Measurements from ENCODE around the gene PDZRN3. TPM values are rescaled to one million over a fixed set of nuclear protein-coding genes. Genes with fewer than 3 reads are reported as not detected.

Gene PDZRN3
- polyA plus RNA-seq, 2 of the 4 experiments (the other 2 are of a cell fraction) = not detected

- ChIA-PET CTCF (no interaction called here), POLR2A (no interaction called here)
- FAIRE-seq = no peak
- H3K27ac ChIP-seq = no peak overlapping the region
- ATAC-seq = no peak
- no peak for DNase-seq (ENCODE audit: low read depth in 1 of 2, low spot score in 1 of 2)
- H3K4me3 ChIP-seq = no peak overlapping the region
- H3K4me1 ChIP-seq = no peaks in the 10 kb centered on the region
- no peaks in the 10 kb centered on the region for H3K9me3 ChIP-seq
- TF ChIP-seq CBX2 (IDR thresholded peaks at IDR 0.05; ENCODE audit: borderline replicate concordance, low read depth) (no peak), CTCF (IDR thresholded peaks at IDR 0.05) (no peak), SMC3 (IDR thresholded peaks at IDR 0.05) (no peak), EP300 (IDR thresholded peaks at IDR 0.05) (no peak), BHLHE40 (IDR thresholded peaks at IDR 0.05; ENCODE audit: low read depth, low read length) (no peak), USF2 (IDR thresholded peaks at IDR 0.05) (no peak)
- WGBS (ENCODE audit: missing lambda C conversion rate) = 21% methylated on average over 15 of the region's 15 CpGs
- H3K4me2 ChIP-seq = no peak overlapping the region
Measured at GRCh38 chr3:73380735-73381532, 243.8 kb downstream of the PDZRN3 start.

GRCh38 chr3:73379465-73379864, 245.3 kb downstream of the PDZRN3 start:
- no peak for ATAC-seq
- ChIA-PET CTCF (no interaction called here), POLR2A (no interaction called here)
- TF ChIP-seq HOXB5 (CRISPR knock-in tag; IDR thresholded peaks at IDR 0.05) = no peak
- no peak for TF ChIP-seq NPAS2 (CRISPR knock-in tag; IDR thresholded peaks at IDR 0.05; ENCODE audit: borderline replicate concordance)
- no peak for TF ChIP-seq TFCP2L1 (CRISPR knock-in tag; IDR thresholded peaks at IDR 0.05)
- no peak for TF ChIP-seq NFE2L2 (conservative IDR thresholded peaks at IDR 0.05; ENCODE audit: low read length)
- no peak for TF ChIP-seq GATA3 (IDR thresholded peaks at IDR 0.05; ENCODE audit: borderline replicate concordance)
- TF ChIP-seq TP53 (CRISPR knock-in tag; IDR thresholded peaks at IDR 0.05) = no peak
- no peak for TF ChIP-seq E2F6 (IDR thresholded peaks at IDR 0.05; ENCODE audit: borderline replicate concordance, low read depth)
- TF ChIP-seq BCL3 (IDR thresholded peaks at IDR 0.05) = no peak
- no peak for TF ChIP-seq MAX (IDR thresholded peaks at IDR 0.05)
- TF ChIP-seq CHD2 (IDR thresholded peaks at IDR 0.05; ENCODE audit: low read length, partially characterized antibody) = no peak
- no peak for TF ChIP-seq EHMT2 (IDR thresholded peaks at IDR 0.05; ENCODE audit: low read depth)
- TF ChIP-seq HDAC2 (IDR thresholded peaks at IDR 0.05) = no peak
- TF ChIP-seq CBX8 (IDR thresholded peaks at IDR 0.05) = no peak
- no peak for TF ChIP-seq ZC3H11A (IDR thresholded peaks at IDR 0.05)
- no peak for TF ChIP-seq CEBPB (IDR thresholded peaks at IDR 0.05)
- TF ChIP-seq USF2 (IDR thresholded peaks at IDR 0.05) = no peak
- no peak for TF ChIP-seq POLR2AphosphoS2 (conservative IDR thresholded peaks at IDR 0.05; ENCODE audit: low read length)
- TF ChIP-seq HOXB13 (CRISPR knock-in tag; IDR thresholded peaks at IDR 0.05; ENCODE audit: low read depth) = no peak
- Histone ChIP-seq H3K4me2 (no peak overlapping the region), H3K27ac (no peak overlapping the region), H3K4me1 (no peaks in the 10 kb centered on the region), H3K4me3 (no peak overlapping the region), H3K9me3 (no peaks in the 10 kb centered on the region)
- DNase-seq (ENCODE audit: low read depth in 1 of 2, low spot score in 1 of 2) = no peak
- 4% methylated on average over 2 of the region's 2 CpGs for WGBS (ENCODE audit: missing lambda C conversion rate)
- no peak for FAIRE-seq
